IMR-90 (cell line): ENCODE results near the gene TXNDC5. TPM values are rescaled to one million over a fixed set of nuclear protein-coding genes. Genes with fewer than 3 reads are reported as not detected.

Experiments used
- ATAC-seq: fragments of 200-7000 bp; cut with Tn5 transposase; 2 replicates; pipeline ENCODE4 v1.9.1; 2020; ENCODE audit warnings: low read depth, mild to moderate bottlenecking, moderate library complexity
- BruUV-seq: library from RNA; stranded (reverse); fragments of 400-500 nt; replicated peaks from 2 replicates; lab custom pipeline; 2021; lab: Mats Ljungman, UMichigan
- CTCF ChIA-PET: fragments of 300-600 bp; formaldehyde crosslinking; extraction: SDS; loops from one replicate; lab custom pipeline; 2021; ENCODE audit warnings: antibody characterized with exemption; lab: Yijun Ruan, JAX
- POLR2A ChIA-PET: fragments of 300-600 bp; sonication (Branson Sonifier 250); formaldehyde crosslinking; loops from one replicate; lab custom pipeline; 2022; ENCODE audit warnings: antibody characterized with exemption; ENCODE audit not compliant: unreplicated experiment; lab: Charles Lee
- DNase-seq: peaks from one replicate; pipeline ENCODE4 v3.0.0; 2013
- H2AFZ ChIP-seq: replicated peaks from 2 replicates; pipeline ENCODE3; 2013; ENCODE audit warnings: low read length, mild to moderate bottlenecking; ENCODE audit not compliant: poor library complexity
- H2AK5ac ChIP-seq: 2 replicates; pipeline ENCODE4 v1.6.1; 2013; ENCODE audit warnings: low read depth, low read length, inconsistent platforms
- H2AK9ac ChIP-seq: replicated peaks from 2 replicates; pipeline ENCODE3; 2013; ENCODE audit warnings: mild to moderate bottlenecking, low read depth, low read length, moderate library complexity; ENCODE audit not compliant: poor library complexity
- H2BK120ac ChIP-seq: 2 replicates; pipeline ENCODE4 v1.6.1; 2013; ENCODE audit warnings: low read depth, low read length, inconsistent platforms
- H2BK15ac ChIP-seq: 3 replicates; pipeline ENCODE4 v1.6.1; 2013; ENCODE audit warnings: low read depth, low read length, inconsistent platforms
- H2BK20ac ChIP-seq: 2 replicates; pipeline ENCODE4 v1.6.1; 2013; ENCODE audit warnings: low read depth, mild to moderate bottlenecking, inconsistent platforms, low read length, moderate library complexity
- H2BK5ac ChIP-seq: 2 replicates; pipeline ENCODE4 v1.6.1; 2013; ENCODE audit warnings: mild to moderate bottlenecking, low read depth, low read length, inconsistent platforms; ENCODE audit not compliant: poor library complexity, severe bottlenecking
- H3K14ac ChIP-seq: replicated peaks from 2 replicates; pipeline ENCODE4 v1.6.1; 2013; ENCODE audit warnings: low read depth, low read length, inconsistent platforms
- H3K18ac ChIP-seq: 2 replicates; pipeline ENCODE4 v1.6.1; 2013; ENCODE audit warnings: low read depth, low read length, control low read depth
- H3K23ac ChIP-seq: 2 replicates; pipeline ENCODE4 v1.6.1; 2013; ENCODE audit warnings: low read depth, low read length, inconsistent platforms
- H3K27ac ChIP-seq: 2 replicates; pipeline ENCODE4 v1.5.1; 2013; ENCODE audit warnings: mild to moderate bottlenecking, control low read depth, low read length; ENCODE audit not compliant: insufficient read depth
- H3K27me3 ChIP-seq: 2 replicates; pipeline ENCODE4 v1.6.1; 2013; ENCODE audit warnings: low read length; ENCODE audit not compliant: control insufficient read depth, insufficient read depth
- H3K36me3 ChIP-seq: 2 replicates; pipeline ENCODE4 v1.6.1; 2013; ENCODE audit warnings: low read length, mixed read lengths; ENCODE audit not compliant: control insufficient read depth, insufficient read depth
- H3K4ac ChIP-seq: 2 replicates; pipeline ENCODE4 v1.6.1; 2013; ENCODE audit warnings: low read depth, low read length, inconsistent platforms
- H3K4me1 ChIP-seq: 2 replicates; pipeline ENCODE4 v1.6.1; 2013; ENCODE audit warnings: low read length, mixed read lengths; ENCODE audit not compliant: control insufficient read depth, insufficient read depth
- H3K4me2 ChIP-seq: 2 replicates; pipeline ENCODE4 v1.6.1; 2013; ENCODE audit warnings: low read depth, mild to moderate bottlenecking, control low read depth, low read length, moderate library complexity
- H3K4me3 ChIP-seq: 2 replicates; pipeline ENCODE4 v1.5.1; 2013; ENCODE audit warnings: low read depth, mild to moderate bottlenecking, control low read depth, low read length, moderate library complexity; ENCODE audit not compliant: insufficient read depth
- H3K56ac ChIP-seq: 2 replicates; pipeline ENCODE4 v1.6.1; 2013; ENCODE audit warnings: low read length, inconsistent platforms; ENCODE audit not compliant: insufficient read depth; ENCODE audit errors: extremely low read depth
- H3K79me1 ChIP-seq, 2 experiments: 2 replicates each; pipeline ENCODE4 v1.6.1; 2013; ENCODE audit warnings: low read length in 2 of 2, inconsistent platforms in 1 of 2, low read depth in 1 of 2
- H3K9ac ChIP-seq: 2 replicates; pipeline ENCODE4 v1.6.1; 2013; ENCODE audit warnings: low read depth, low read length, control low read depth
- H3K9me1 ChIP-seq: 2 replicates; pipeline ENCODE4 v1.6.1; 2013; ENCODE audit warnings: low read length, inconsistent platforms; ENCODE audit not compliant: insufficient read depth
- H3K9me3 ChIP-seq: 2 replicates; pipeline ENCODE4 v1.6.1; 2013; ENCODE audit warnings: low read length; ENCODE audit not compliant: control insufficient read depth, insufficient read depth
- H4K20me1 ChIP-seq: 2 replicates; pipeline ENCODE4 v1.6.1; 2013; ENCODE audit warnings: low read length, inconsistent platforms; ENCODE audit not compliant: insufficient read depth
- H4K5ac ChIP-seq: 2 replicates; pipeline ENCODE4 v1.6.1; 2013; ENCODE audit warnings: mild to moderate bottlenecking, low read depth, low read length, control low read depth
- H4K8ac ChIP-seq, 2 experiments: 2 replicates each; pipeline ENCODE4 v1.6.1; 2013; ENCODE audit warnings: low read depth in 2 of 2, low read length in 2 of 2, control low read depth in 1 of 2, inconsistent platforms in 1 of 2
- H4K91ac ChIP-seq: 2 replicates; pipeline ENCODE4 v1.6.1; 2013; ENCODE audit warnings: low read depth, low read length, inconsistent platforms; ENCODE audit not compliant: insufficient read depth
- BHLHE40 ChIP-seq: fragments of 150-350 bp; IDR thresholded peaks from 2 replicates; pipeline ENCODE4 v1.6.1; 2016; ENCODE audit warnings: mild to moderate bottlenecking, low read depth, low read length
- CEBPB ChIP-seq: IDR thresholded peaks from 2 replicates; pipeline ENCODE4 v1.6.1; 2012; ENCODE audit warnings: low read depth, low read length, improper control_type of control experiment
- CHD1 ChIP-seq: IDR thresholded peaks from 2 replicates; pipeline ENCODE4 v1.6.1; 2012; ENCODE audit warnings: low read depth, low read length, improper control_type of control experiment
- CTCF ChIP-seq: conservative IDR thresholded peaks from 2 replicates; pipeline ENCODE4 v1.5.1; 2012; ENCODE audit warnings: mild to moderate bottlenecking, low read depth, low read length, improper control_type of control experiment
- FOS ChIP-seq: fragments of 150-350 bp; IDR thresholded peaks from 2 replicates; pipeline ENCODE4 v1.6.1; 2016; ENCODE audit warnings: low read depth, low read length
- MAFK ChIP-seq: IDR thresholded peaks from 2 replicates; pipeline ENCODE4 v1.6.1; 2012; ENCODE audit warnings: low read depth, low read length, improper control_type of control experiment
- MAZ ChIP-seq: IDR thresholded peaks from 2 replicates; pipeline ENCODE4 v1.6.1; 2012; ENCODE audit warnings: low read depth, mild to moderate bottlenecking, low read length, improper control_type of control experiment, moderate library complexity, borderline replicate concordance
- MXI1 ChIP-seq: IDR thresholded peaks from 2 replicates; pipeline ENCODE4 v1.6.1; 2012; ENCODE audit warnings: low read depth, mild to moderate bottlenecking, low read length, moderate library complexity, borderline replicate concordance
- RAD21 ChIP-seq: IDR thresholded peaks from 2 replicates; pipeline ENCODE4 v1.6.1; 2012; ENCODE audit warnings: low read length, improper control_type of control experiment
- RCOR1 ChIP-seq: IDR thresholded peaks from 2 replicates; pipeline ENCODE4 v1.6.1; 2012; ENCODE audit warnings: mild to moderate bottlenecking, low read length, improper control_type of control experiment; ENCODE audit not compliant: insufficient replicate concordance
- RFX5 ChIP-seq: IDR thresholded peaks from 2 replicates; pipeline ENCODE4 v1.8.0; 2012; ENCODE audit warnings: low read depth, mild to moderate bottlenecking, low read length, moderate library complexity
- SMC3 ChIP-seq: fragments of 150-350 bp; IDR thresholded peaks from 2 replicates; pipeline ENCODE4 v1.6.1; 2016; ENCODE audit warnings: low read depth, mild to moderate bottlenecking, antibody characterized with exemption, low read length, moderate library complexity
- WGBS, 2 experiments: methylation state at CpG; one replicate each; pipeline versions ENCODE4 v1.1.5 to v1.1.7; 2013; ENCODE audit warnings: missing lambda C conversion rate in 2 of 2; ENCODE audit not compliant: insufficient read length in 1 of 2; ENCODE audit errors: extremely low coverage in 2 of 2; 5-methylcytosine and 5-hydroxymethylcytosine counted together
- dilution Hi-C: fragments of 300-500 bp; cut with HindIII; formaldehyde crosslinking; loops from one replicate; pipeline ENCODE4 v1.14.3; 2018; ENCODE audit warnings: low sequenced_read_pairs; ENCODE audit not compliant: unreplicated experiment
- in situ Hi-C: fragments of 300-500 bp; cut with MboI; formaldehyde crosslinking; loops from 3 replicates; pipeline ENCODE4 v1.14.3; 2019; ENCODE audit warnings: low sequenced_read_pairs, inconsistent platforms, mixed read lengths
- intact Hi-C: fragments of 100-400 bp; cut with micrococcal nuclease; formaldehyde crosslinking; loops from 2 replicates; pipeline ENCODE4 v1.10.0; 2022
- polyA plus RNA-seq, 3 experiments: library from polyadenylated mRNA; depleted of rRNA; stranded (reverse); fragments of >200 nt; gene quantifications; 2 replicates each; pipeline ENCODE4 v1.2.3, GENCODE V29; 2012; ENCODE audit warnings: low replicate concordance in 1 of 3
- total RNA-seq: library from RNA; depleted of rRNA; stranded (reverse); fragments of >200 nt; gene quantifications from 2 replicates; pipeline ENCODE4 v1.2.3, GENCODE V29; 2012
- TF ChIP-seq, protein P1 (sequence below): fragments of 150-350 bp; IDR thresholded peaks from 2 replicates; pipeline ENCODE4 v1.6.1; 2017; ENCODE audit warnings: mild to moderate bottlenecking, antibody characterized with exemption, low read length, low read depth
- TF ChIP-seq, protein P2 (sequence below): fragments of 150-350 bp; IDR thresholded peaks from 2 replicates; pipeline ENCODE4 v1.6.1; 2016; ENCODE audit warnings: low read depth, mild to moderate bottlenecking, low read length, moderate library complexity, borderline replicate concordance

Gene TXNDC5
- total and polyA plus RNA-seq, 2 of the 4 experiments (the other 2 are of a cell fraction), result 274 to 439 TPM

DNA sequence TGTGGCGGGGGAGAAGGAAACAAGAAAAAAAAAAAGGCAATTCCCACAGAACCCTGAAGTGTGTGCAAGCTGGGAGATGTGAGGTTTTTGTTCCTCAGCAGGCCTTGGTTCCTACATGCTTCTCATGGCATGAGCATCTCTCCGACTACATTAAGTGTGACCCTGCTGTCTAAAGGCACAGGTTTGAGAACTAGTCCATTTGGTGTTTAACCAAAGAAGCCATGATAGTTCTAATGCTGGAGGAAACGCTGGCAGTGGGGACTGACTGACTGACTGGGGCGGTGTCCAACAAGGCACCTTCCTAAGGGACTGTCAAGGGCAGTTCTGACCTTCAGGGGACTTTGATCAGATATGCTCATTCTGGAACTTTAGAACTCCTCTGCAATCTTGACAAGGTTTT is 3.8 kb downstream of the TXNDC5 start:
- H2AFZ ChIP-seq, result no peak overlapping the region
- H3K4me1 ChIP-seq, result peaks cover 6% of the 10 kb centered on the region; the same call in 1 of the 2 replicates
- H2BK120ac ChIP-seq, result no peak overlapping the region
- dilution Hi-C loops, result no loop called here
- 100% methylated on average over 2 of the region's 4 CpGs; no CpG with 5 or more reads in 1 of the 2 experiments for WGBS, 2 experiments
- intact Hi-C loops, result loop anchor here (5.0 kb wide), 1 partner anchor 101 kb away; no protein-coding TSS in a partner anchor
- H2AK5ac ChIP-seq, result no peak overlapping the region
- no peak overlapping the region for H3K4me3 ChIP-seq
- H3K56ac ChIP-seq, result no peak overlapping the region
- ATAC-seq, result no peak
- ChIA-PET CTCF (interaction anchor here (0.6 kb wide), 1 partner anchor 103 kb away, joined by 4 read pairs; no protein-coding TSS in a partner anchor), POLR2A (no interaction called here)
- H4K8ac ChIP-seq, result no peak overlapping the region
- no peak overlapping the region for H3K9ac ChIP-seq
- H3K4me2 ChIP-seq, result no peak overlapping the region
- H3K9me3 ChIP-seq, result no peaks in the 10 kb centered on the region
- TF ChIP-seq FOS, result no peak
- no peak for TF ChIP-seq CEBPB
- no peak for TF ChIP-seq SMC3
- no peak for TF ChIP-seq BHLHE40
- TF ChIP-seq, protein P1, sequence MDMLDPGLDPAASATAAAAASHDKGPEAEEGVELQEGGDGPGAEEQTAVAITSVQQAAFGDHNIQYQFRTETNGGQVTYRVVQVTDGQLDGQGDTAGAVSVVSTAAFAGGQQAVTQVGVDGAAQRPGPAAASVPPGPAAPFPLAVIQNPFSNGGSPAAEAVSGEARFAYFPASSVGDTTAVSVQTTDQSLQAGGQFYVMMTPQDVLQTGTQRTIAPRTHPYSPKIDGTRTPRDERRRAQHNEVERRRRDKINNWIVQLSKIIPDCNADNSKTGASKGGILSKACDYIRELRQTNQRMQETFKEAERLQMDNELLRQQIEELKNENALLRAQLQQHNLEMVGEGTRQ, result no peak
- TF ChIP-seq, protein P2, sequence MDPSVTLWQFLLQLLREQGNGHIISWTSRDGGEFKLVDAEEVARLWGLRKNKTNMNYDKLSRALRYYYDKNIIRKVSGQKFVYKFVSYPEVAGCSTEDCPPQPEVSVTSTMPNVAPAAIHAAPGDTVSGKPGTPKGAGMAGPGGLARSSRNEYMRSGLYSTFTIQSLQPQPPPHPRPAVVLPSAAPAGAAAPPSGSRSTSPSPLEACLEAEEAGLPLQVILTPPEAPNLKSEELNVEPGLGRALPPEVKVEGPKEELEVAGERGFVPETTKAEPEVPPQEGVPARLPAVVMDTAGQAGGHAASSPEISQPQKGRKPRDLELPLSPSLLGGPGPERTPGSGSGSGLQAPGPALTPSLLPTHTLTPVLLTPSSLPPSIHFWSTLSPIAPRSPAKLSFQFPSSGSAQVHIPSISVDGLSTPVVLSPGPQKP, result no peak
- no peak for TF ChIP-seq CTCF
- no peak for TF ChIP-seq MAZ
- TF ChIP-seq RCOR1, result no peak
- TF ChIP-seq RAD21, result no peak
- no peak for TF ChIP-seq MXI1
- no peak for TF ChIP-seq RFX5
- TF ChIP-seq CHD1, result no peak
- TF ChIP-seq MAFK, result no peak
- no peak overlapping the region for H3K27ac ChIP-seq
- H3K79me1 ChIP-seq, result peaks cover 40 to 56% of the 10 kb centered on the region in 2 experiments
- H3K18ac ChIP-seq, result no peak overlapping the region
- no peak overlapping the region for H3K23ac ChIP-seq
- H2AK9ac ChIP-seq, result no peak overlapping the region
- in situ Hi-C loops, result loop anchor here (5.0 kb wide), 1 partner anchor 151 kb away; no protein-coding TSS in a partner anchor
- no peaks in the 10 kb centered on the region for H3K27me3 ChIP-seq
- no peak overlapping the region for H2BK20ac ChIP-seq
- no peak overlapping the region for H2BK5ac ChIP-seq
- H3K36me3 ChIP-seq, result peaks cover 31% of the 10 kb centered on the region
- H4K91ac ChIP-seq, result no peak overlapping the region
- no peak for DNase-seq
- no peak overlapping the region for H3K14ac ChIP-seq
- H4K5ac ChIP-seq, result no peak overlapping the region
- H3K4ac ChIP-seq, result no peak overlapping the region
- H3K9me1 ChIP-seq, result peaks cover 11% of the 10 kb centered on the region
- no TSS peak for BruUV-seq
- no peak overlapping the region for H2BK15ac ChIP-seq
- peaks cover 49% of the 10 kb centered on the region for H4K20me1 ChIP-seq
